Testis (tissue), 2 donors: ENCODE data around the gene PTPRN2.

ENCODE experiments used
- CTCF ChIP-seq, 3 experiments: fragments of 450-650 bp in 2 of 3; fragments of 200-600 bp in 1 of 3; sonication (generic) in 1 of 3; IDR thresholded peaks; one replicate each; pipeline ENCODE4 v1.5.1; 2016 to 2019; ENCODE audit warnings: antibody characterized with exemption in 3 of 3, mild to moderate bottlenecking in 2 of 3, moderate library complexity in 1 of 3
- POLR2A ChIP-seq: fragments of 450-650 bp; IDR thresholded peaks from one replicate; pipeline ENCODE4 v1.6.1; 2017; ENCODE audit warnings: antibody characterized with exemption, mild to moderate bottlenecking, moderate library complexity

GRCh38 chr7:157983502-157984422 is 603.9 kb downstream of the PTPRN2 start:
- TF ChIP-seq POLR2A (no peak), CTCF (IDR thresholded peaks at IDR 0.05) (no peak)
